Activated T-cell treated with anti-CD3 and anti-CD28 coated beads, Interleukin-2, amount 50 U/mL, for 24 hours (primary cell): Measurements from ENCODE around the gene CPED1.
"Not testable (repeated sequence)": the region's sequence is repeated elsewhere in the genome, so short reads cannot be mapped to it uniquely, and the experiment has no call there.

Experiments
- DNase-seq: peaks from one replicate; pipeline ENCODE4 v3.0.0-alpha.2; 2020
- H3K27ac Mint-ChIP-seq: 2 replicates; pipeline ENCODE4 v1.8.0; 2020; ENCODE audit warnings: mild to moderate bottlenecking, mixed read lengths
- H3K27me3 Mint-ChIP-seq: 2 replicates; pipeline ENCODE4 v1.8.0; 2020; ENCODE audit warnings: mixed read lengths
- H3K36me3 Mint-ChIP-seq: 2 replicates; pipeline ENCODE4 v1.8.0; 2020; ENCODE audit warnings: low read depth, mixed read lengths
- H3K4me1 Mint-ChIP-seq: 2 replicates; pipeline ENCODE4 v1.8.0; 2020; ENCODE audit warnings: low read depth, mixed read lengths
- H3K4me3 Mint-ChIP-seq: 2 replicates; pipeline ENCODE4 v1.8.0; 2020; ENCODE audit warnings: mild to moderate bottlenecking, moderate library complexity, mixed read lengths
- H3K9me3 Mint-ChIP-seq: 2 replicates; pipeline ENCODE4 v1.8.0; 2020; ENCODE audit warnings: mixed read lengths

Gene CPED1

GRCh38 chr7:121164247-121164646 lies 175.7 kb downstream of the CPED1 start:
- no peak overlapping the region for H3K27ac Mint-ChIP-seq
- H3K4me1 Mint-ChIP-seq, result no peaks in the 10 kb centered on the region
- H3K27me3 Mint-ChIP-seq, result peaks cover 6% of the 10 kb centered on the region
- H3K4me3 Mint-ChIP-seq, result no peak overlapping the region
- no peaks in the 10 kb centered on the region for H3K9me3 Mint-ChIP-seq
- DNase-seq, result no peak
- H3K36me3 Mint-ChIP-seq, result no peaks in the 10 kb centered on the region

- no peaks in the 10 kb centered on the region for H3K36me3 Mint-ChIP-seq
- H3K4me3 Mint-ChIP-seq, result no peak overlapping the region
- H3K27ac Mint-ChIP-seq, result no peak overlapping the region
- no peak for DNase-seq
- no peaks in the 10 kb centered on the region for H3K4me1 Mint-ChIP-seq
- no peaks in the 10 kb centered on the region for H3K9me3 Mint-ChIP-seq
- H3K27me3 Mint-ChIP-seq, result peaks cover 6% of the 10 kb centered on the region
These were observed 178.4 kb downstream of the CPED1 start for GRCh38 chr7:121166916-121167315.

- Mint-ChIP-seq H3K4me1 (no peaks in the 10 kb centered on the region), H3K36me3 (no peaks in the 10 kb centered on the region), H3K9me3 (no peaks in the 10 kb centered on the region), H3K27ac (no peak overlapping the region), H3K4me3 (no peak overlapping the region), H3K27me3 (peaks cover 3% of the 10 kb centered on the region)
- no peak for DNase-seq
These were observed 179.5 kb downstream of the CPED1 start for GRCh38 chr7:121167971-121168370.

GRCh38 chr7:121169469-121169868 lies 181.0 kb downstream of the CPED1 start:
- no peak for DNase-seq
- no peak overlapping the region for H3K27ac Mint-ChIP-seq
- no peak overlapping the region for H3K4me3 Mint-ChIP-seq
- H3K4me1 Mint-ChIP-seq, result no peaks in the 10 kb centered on the region
- no peaks in the 10 kb centered on the region for H3K9me3 Mint-ChIP-seq
- no peaks in the 10 kb centered on the region for H3K36me3 Mint-ChIP-seq
- H3K27me3 Mint-ChIP-seq, result peaks cover 4% of the 10 kb centered on the region

GRCh38 chr7:121172484-121172883 lies 184.0 kb downstream of the CPED1 start:
- H3K36me3 Mint-ChIP-seq, result no peaks in the 10 kb centered on the region
- H3K27ac Mint-ChIP-seq, result no peak overlapping the region
- peaks cover 14% of the 10 kb centered on the region for H3K27me3 Mint-ChIP-seq
- no peak overlapping the region for H3K4me3 Mint-ChIP-seq
- no peaks in the 10 kb centered on the region for H3K4me1 Mint-ChIP-seq
- no peaks in the 10 kb centered on the region for H3K9me3 Mint-ChIP-seq
- DNase-seq, result no peak

GRCh38 chr7:121175826-121176225 lies 187.3 kb downstream of the CPED1 start:
- H3K27ac Mint-ChIP-seq, result no peak overlapping the region
- DNase-seq, result no peak
- no peaks in the 10 kb centered on the region for H3K9me3 Mint-ChIP-seq
- H3K36me3 Mint-ChIP-seq, result no peaks in the 10 kb centered on the region
- no peak overlapping the region for H3K4me3 Mint-ChIP-seq
- H3K27me3 Mint-ChIP-seq, result peaks cover 14% of the 10 kb centered on the region
- peaks cover 5% of the 10 kb centered on the region for H3K4me1 Mint-ChIP-seq

GRCh38 chr7:121178452-121178851 lies 189.9 kb downstream of the CPED1 start:
- DNase-seq, result no peak
- H3K9me3 Mint-ChIP-seq, result no peaks in the 10 kb centered on the region
- peaks cover 14% of the 10 kb centered on the region for H3K27me3 Mint-ChIP-seq
- no peaks in the 10 kb centered on the region for H3K36me3 Mint-ChIP-seq
- H3K4me1 Mint-ChIP-seq, result peaks cover 5% of the 10 kb centered on the region
- no peak overlapping the region for H3K27ac Mint-ChIP-seq
- H3K4me3 Mint-ChIP-seq, result no peak overlapping the region

- DNase-seq, result no peak
- Mint-ChIP-seq H3K36me3 (no peaks in the 10 kb centered on the region), H3K27ac (no peak overlapping the region), H3K9me3 (no peaks in the 10 kb centered on the region), H3K4me3 (no peak overlapping the region), H3K27me3 (peaks cover 14% of the 10 kb centered on the region), H3K4me1 (peaks cover 5% of the 10 kb centered on the region)
These were observed 190.5 kb downstream of the CPED1 start for GRCh38 chr7:121178869-121179497.

GRCh38 chr7:121180436-121181063 lies 192.0 kb downstream of the CPED1 start:
- no peak overlapping the region for H3K27ac Mint-ChIP-seq
- peaks cover 8% of the 10 kb centered on the region for H3K27me3 Mint-ChIP-seq
- H3K9me3 Mint-ChIP-seq, result no peaks in the 10 kb centered on the region
- no peak for DNase-seq
- peaks cover 5% of the 10 kb centered on the region for H3K4me1 Mint-ChIP-seq
- no peaks in the 10 kb centered on the region for H3K36me3 Mint-ChIP-seq
- H3K4me3 Mint-ChIP-seq, result no peak overlapping the region

- H3K4me3 Mint-ChIP-seq, result no peak overlapping the region
- no peaks in the 10 kb centered on the region for H3K9me3 Mint-ChIP-seq
- H3K27me3 Mint-ChIP-seq, result peaks cover 8% of the 10 kb centered on the region
- DNase-seq, result no peak
- H3K4me1 Mint-ChIP-seq, result peaks cover 5% of the 10 kb centered on the region
- H3K36me3 Mint-ChIP-seq, result no peaks in the 10 kb centered on the region
- no peak overlapping the region for H3K27ac Mint-ChIP-seq
These were observed 192.8 kb downstream of the CPED1 start for GRCh38 chr7:121181357-121181756.

- Mint-ChIP-seq H3K27ac (no peak overlapping the region), H3K4me1 (peaks cover 5% of the 10 kb centered on the region), H3K27me3 (peaks cover 5% of the 10 kb centered on the region), H3K36me3 (no peaks in the 10 kb centered on the region), H3K4me3 (no peak overlapping the region), H3K9me3 (no peaks in the 10 kb centered on the region)
- no peak for DNase-seq
These were observed 193.8 kb downstream of the CPED1 start for GRCh38 chr7:121182281-121182680.

GRCh38 chr7:121182902-121183301 lies 194.4 kb downstream of the CPED1 start:
- H3K9me3 Mint-ChIP-seq, result no peaks in the 10 kb centered on the region
- no peak overlapping the region for H3K4me3 Mint-ChIP-seq
- H3K36me3 Mint-ChIP-seq, result no peaks in the 10 kb centered on the region
- H3K27me3 Mint-ChIP-seq, result peaks cover 5% of the 10 kb centered on the region
- no peak for DNase-seq
- no peak overlapping the region for H3K27ac Mint-ChIP-seq
- H3K4me1 Mint-ChIP-seq, result peaks cover 5% of the 10 kb centered on the region

GRCh38 chr7:121183883-121184282 lies 195.4 kb downstream of the CPED1 start:
- H3K4me3 Mint-ChIP-seq, H3K27ac Mint-ChIP-seq, H3K4me1 Mint-ChIP-seq, DNase-seq, H3K27me3 Mint-ChIP-seq, H3K9me3 Mint-ChIP-seq, H3K36me3 Mint-ChIP-seq: not testable (repeated sequence)

GRCh38 chr7:121186746-121187145 lies 198.2 kb downstream of the CPED1 start:
- Mint-ChIP-seq H3K9me3 (no peaks in the 10 kb centered on the region), H3K4me1 (no peaks in the 10 kb centered on the region), H3K4me3 (no peak overlapping the region), H3K27ac (no peak overlapping the region), H3K27me3 (peaks cover 5% of the 10 kb centered on the region), H3K36me3 (no peaks in the 10 kb centered on the region)
- no peak for DNase-seq

- H3K4me3 Mint-ChIP-seq, result no peak overlapping the region
- no peaks in the 10 kb centered on the region for H3K9me3 Mint-ChIP-seq
- H3K27ac Mint-ChIP-seq, result no peak overlapping the region
- peaks cover 5% of the 10 kb centered on the region for H3K27me3 Mint-ChIP-seq
- DNase-seq, result no peak
- H3K36me3 Mint-ChIP-seq, result no peaks in the 10 kb centered on the region
- no peaks in the 10 kb centered on the region for H3K4me1 Mint-ChIP-seq
These were observed 198.7 kb downstream of the CPED1 start for GRCh38 chr7:121187222-121187621.
